HG02852 (cell line): Measurements from ENCODE around the gene PRADC1.

Experiments used
- ATAC-seq: cut with Tn5 transposase; IDR thresholded peaks from one replicate; pipeline ENCODE4 v1.9.1; 2021; ENCODE audit warnings: mild to moderate bottlenecking, moderate library complexity; ENCODE audit not compliant: unreplicated experiment

PRADC1 gene

DNA sequence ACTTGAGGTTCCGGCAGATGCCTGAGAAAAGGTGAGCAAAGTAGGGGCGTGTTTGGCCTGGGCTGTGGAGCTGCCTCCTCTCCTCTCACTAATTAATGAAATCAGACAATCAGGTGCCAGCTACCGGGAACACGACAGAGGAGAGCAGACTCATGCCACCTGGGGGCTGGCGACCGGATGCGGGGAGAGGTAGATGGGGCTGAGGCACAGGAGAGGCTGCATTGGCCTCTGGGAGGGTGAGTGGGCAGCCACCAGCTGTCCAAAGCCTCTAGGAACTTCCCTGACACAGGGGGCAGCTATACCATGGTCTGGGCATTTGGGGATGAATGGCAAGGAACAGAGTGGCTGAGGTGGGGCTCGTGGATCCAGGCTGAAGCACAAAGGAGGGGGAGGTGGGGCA is 26.2 kb upstream of the PRADC1 start:
- no peak for ATAC-seq

DNA sequence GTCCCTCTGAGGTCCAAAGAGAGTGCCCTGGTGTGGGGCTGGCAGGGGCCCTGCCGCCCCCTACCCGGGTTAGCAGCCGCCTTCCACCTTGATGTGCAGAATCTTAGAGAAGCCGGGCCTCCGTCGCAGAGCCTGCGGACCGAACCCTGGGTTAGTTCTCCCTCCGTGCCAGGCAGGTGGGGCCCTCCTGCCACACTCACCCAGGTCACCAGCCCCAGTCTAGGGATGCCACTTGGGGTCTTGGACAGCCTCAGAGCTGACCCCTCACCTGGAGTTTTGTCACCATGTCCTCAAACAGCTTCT is 25.8 kb upstream of the PRADC1 start:
- ATAC-seq = no peak

DNA sequence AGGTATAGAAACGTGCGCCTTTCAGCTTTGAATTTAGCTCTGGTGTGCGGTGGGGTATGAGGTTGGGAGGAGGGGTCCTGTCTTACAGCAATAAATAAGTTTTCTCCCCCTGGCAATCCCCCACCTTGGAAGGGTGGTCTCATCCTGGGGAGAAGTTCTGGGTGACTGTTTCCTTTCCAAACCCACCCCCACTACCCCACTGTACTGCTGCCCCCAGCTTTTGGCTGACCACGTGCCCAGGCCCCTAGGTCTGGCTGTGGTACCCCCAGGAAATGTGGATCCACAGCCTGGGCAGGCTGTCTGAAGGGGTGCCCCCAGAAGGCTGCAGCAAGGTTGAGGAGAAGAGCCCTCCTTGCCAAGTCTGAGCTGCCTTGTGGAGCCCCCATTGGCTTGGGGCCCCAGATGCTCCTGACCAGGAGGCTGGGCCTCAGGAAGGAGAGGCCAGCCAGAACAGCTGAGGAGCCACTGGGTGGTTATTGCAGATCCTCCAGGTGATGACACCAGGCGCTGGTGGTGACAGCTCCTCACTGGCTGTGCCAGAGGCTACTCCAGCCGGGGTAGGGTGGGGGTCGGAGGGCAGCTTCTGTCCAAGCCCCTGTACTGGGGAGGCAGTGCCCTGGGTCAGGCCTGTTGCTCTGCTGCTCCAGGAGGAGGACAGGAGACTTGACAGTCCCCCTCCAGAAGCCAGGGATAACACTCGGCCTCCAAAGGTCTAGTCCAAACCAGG is 25.3 kb upstream of the PRADC1 start:
- ATAC-seq = no peak

DNA sequence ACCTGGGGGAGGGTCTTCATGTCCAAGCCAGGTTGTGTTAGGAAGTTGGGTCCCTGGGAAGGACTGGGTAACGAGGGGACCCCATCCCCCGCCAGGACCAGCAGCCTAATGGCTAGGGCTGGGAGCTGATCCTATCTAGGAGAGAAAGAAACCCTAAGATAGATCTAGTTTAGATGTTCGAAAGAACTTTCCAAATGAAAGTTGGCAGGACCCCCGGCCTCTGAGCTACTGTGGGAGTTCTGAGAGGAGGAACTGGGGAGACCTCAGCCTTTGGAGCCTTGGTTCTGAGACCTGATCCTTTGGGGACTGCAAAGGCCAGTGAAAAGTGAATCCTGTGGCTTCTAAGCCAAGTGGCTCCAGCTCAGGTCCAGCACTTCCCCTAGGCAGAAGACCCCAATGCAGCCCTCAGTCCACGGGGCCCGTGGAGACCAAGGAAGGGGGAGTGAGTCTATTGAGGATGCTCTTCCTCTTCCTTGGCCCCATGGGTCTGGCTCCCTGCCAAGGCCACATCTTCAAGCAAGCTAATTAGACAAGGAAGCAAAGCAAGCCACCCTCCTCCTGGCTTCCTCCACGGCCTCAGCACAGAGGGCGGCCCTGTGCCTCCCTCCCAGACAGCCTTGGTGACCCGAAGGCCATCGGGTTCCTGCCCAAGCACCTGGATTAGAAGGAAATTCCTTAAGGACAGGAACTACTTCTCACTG is 24.5 kb upstream of the PRADC1 start:
- no peak for ATAC-seq

DNA sequence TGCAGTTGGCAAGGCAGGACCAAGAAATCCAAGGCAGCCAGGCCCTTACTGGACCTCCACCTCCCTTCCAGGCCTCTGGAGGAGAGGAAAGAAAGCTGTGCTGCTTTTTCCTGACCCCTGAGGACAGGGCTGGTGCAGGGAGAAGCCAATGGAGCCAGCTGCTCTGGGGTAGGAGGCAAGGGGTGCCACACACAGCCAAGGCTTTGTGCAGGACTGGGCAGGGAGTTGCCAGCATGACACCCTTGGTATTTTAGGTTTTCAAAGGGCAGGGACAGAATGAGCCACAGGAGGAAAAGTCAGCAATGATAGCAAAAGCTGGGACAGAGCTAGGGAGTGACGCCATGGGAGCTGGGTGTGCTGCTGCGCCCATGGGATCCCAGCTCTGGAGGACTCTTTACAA is 24.0 kb upstream of the PRADC1 start:
- no peak for ATAC-seq

DNA sequence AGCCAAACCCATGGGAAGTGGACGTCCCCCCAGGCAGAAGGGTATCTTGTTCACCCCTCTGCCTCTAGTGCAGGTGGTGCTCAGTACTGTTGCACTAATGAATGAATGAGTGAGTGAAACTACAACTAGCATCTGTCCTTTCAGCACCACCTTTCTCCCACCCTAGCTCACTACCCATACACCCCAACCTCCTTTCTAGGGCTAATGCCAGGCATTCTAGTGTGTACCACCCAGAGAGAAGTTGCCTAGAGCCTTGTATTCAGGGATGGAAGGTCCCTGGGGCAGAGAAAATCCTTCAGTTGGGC is 23.5 kb upstream of the PRADC1 start:
- ATAC-seq = no peak

DNA sequence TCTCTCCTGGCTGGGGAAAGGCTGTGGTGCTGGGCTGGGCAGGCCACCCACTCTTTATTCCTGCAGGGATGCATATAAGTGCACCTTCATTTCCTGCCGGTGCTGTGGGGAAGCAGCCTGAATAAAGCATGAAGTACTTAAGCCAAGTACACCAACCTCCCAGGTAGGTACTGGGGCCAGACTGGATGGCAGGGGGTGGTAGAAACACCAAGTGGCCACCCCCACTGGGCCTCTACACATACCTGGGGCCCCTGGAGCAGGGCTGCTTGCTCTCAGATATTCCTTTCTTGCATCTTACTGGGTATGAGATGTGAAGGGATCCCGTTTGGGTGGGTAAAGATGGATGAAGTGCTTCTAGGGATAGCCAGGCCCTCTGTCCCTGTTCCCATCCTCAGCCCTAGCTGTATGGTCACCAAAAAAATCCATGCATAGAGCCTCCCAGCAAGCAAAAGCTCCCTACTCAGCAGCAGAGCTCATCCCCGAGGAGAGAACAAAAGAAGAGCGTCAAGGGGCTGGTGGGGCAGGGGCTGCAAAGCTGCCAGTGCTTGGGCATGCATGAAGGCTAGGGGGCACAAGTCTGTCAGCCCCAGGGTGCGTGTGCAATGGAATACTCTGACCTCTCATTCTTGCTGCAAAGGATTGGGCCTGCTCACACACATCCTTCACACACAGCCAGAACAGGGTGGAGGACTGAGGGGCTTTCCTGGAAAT is 23.0 kb upstream of the PRADC1 start:
- no peak for ATAC-seq

DNA sequence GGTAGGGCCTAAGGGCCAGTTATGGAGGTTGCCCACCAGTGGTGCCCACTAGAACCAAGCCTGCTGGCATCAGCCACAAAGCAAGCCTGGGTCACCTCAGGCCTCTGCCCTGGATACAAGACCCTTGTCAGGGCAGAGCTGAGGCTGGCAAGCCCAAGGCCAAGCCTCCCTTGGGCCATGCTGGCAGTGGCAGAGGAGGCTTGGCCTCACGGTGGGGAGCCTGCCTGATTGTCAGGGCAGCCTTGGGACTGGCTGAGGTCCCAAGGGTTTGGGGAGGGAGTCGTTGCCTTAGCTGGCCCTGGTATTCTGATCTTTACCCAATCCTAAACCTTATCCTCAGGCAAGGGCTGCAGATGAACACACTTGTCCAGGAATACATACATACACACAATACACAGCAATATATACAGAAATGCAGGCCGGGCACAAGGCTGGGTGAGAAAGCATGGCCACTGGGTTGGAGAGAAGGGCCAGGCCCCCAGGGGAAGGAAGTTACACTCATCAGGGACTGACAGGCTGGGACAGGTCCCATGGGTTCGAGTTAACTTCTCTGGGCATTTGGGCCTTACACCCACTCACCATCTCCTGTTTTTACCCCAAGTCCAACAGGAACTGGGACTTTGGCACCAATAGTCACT is 22.1 kb upstream of the PRADC1 start:
- no peak for ATAC-seq

DNA sequence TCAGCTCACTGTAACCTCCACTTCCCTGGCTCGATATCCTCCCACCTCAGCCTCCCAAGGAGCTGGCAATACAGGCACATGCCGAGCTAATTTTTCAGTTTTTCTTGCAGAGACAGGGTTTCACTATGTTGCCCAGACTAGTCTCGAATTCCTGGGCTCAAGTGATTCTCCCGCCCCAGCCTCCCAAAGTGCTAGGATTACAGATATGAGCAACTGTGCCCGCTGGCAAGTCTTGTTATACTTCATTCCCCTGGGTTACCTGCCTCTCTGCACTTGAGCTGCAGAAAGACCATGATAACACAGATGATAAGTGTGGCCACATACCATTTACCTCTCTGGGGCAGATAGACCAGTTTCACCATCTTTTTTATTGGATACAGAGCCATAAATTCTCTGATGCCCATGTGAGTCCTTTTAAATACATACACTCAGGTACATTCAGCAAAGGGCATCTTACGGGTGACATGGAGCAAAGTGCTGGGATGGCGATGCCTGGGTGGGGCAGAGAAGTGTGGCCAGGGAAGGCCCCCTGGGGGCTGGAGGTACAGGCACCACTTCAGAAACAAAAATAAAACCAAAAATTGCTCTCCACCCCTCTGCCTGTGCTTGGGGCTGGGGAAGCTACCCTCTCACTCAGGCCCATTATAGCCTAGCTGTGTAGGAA is 21.4 kb upstream of the PRADC1 start:
- ATAC-seq = no peak

DNA sequence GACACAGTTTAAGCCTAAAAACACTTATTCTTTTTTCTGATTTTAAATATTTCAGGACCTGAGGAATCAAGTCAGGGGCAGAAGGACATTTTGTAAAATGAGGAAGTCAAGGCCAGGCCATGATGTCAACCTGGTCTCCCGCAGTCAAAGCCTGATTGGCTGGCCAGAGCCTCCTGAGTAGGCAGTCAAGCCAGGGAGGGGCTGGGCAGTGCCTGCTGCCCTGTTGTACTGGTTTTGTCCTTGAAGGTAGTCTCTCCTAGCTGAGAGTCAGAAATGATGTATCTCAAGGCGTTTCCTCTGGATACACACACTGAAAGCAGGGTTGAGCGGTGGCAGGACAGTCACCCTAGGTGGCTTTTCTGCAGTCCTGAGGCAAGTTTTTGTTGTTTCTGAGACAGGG is 20.9 kb upstream of the PRADC1 start:
- ATAC-seq = no peak

DNA sequence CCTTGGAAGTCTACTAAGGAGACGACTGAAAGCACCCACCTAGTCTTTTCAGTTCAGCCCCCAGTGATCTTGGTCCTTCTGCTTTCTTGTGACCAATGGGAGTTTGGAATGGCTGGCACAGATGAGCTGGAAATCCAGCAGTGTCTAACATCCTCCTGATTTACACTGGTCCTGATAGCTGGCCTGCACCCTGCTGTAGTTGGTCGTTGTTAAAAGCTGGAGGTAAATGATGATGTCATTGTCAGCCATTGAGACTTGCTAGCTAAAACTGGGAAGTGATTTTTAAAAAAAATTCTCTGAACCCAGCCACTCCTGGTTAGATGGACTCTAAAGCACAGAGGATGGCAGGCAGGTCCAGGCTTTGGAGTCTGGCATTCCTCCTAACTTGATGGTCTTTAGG is 20.4 kb upstream of the PRADC1 start:
- ATAC-seq = no peak

DNA sequence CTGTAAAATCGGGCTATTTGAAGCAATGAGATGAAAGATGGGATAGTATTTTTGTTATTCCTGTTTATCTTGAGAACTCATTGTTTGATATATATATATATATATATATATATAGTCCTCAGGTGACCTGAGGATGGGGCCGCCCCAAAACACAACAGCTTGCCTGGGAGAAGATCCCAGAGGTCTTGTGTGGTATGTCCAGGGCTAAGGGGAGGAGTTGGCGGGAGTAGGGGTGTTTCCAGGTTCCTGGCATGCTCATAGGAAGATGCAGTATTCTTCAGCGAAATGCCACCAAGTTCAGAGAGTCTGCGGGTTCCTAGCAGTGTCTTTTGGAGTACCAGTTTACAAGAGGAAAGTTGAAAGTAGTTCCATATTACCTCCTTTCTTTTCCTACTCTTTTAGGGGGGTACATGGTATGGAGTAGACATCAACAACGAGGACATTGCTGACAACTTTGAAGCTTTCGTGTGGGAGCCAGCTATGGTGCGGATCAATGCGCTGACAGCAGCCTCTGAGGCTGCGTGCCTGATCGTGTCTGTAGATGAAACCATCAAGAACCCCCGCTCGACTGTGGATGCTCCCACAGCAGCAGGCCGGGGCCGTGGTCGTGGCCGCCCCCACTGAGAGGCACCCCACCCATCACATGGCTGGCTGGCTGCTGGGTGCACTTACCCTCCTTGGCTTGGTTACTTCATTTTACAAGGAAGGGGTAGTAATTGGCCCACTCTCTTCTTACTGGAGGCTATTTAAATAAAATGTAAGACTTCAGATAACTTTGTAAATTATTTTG is 19.4 kb upstream of the PRADC1 start:
- no peak for ATAC-seq

DNA sequence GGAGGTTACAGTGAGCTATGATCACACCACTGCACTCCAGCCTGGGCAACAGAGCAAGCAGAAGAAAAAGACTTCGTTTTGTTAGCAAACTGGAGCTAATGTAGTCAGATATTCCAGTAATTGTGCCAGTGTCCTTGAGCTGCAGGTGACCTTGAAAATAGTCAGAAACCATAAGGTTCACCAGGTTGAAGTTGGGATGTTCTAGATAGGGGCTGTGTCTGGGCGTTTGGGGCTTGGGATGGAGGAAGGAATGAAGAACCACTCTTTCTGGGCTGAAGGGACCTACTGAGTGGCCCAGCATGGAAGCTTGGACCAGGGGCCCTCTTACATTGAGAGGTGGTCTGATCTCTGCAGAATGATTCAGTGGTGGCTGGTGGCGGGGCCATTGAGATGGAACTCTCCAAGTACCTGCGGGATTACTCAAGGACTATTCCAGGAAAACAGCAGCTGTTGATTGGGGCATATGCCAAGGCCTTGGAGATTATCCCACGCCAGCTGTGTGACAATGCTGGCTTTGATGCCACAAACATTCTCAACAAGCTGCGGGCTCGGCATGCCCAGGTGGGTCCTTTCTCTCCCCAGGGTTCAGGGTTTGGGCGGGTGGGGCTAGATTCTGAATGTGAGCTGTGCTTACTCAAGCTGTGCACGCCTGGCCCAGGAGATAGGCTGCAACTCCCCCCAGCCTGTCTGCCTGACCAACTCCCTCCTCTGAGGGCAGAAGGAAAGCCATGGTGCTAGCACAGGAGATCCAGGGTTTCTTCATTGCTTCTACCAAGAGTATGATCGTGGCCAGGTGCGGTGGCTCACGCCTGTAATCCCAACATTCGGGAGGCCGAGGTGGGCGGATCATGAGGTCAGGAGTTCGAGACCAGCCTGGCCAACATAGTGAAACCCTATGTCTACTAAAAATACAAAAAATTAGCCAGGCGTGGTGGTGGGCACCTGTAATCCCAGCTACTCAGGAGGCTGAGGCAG is 18.1 kb upstream of the PRADC1 start:
- ATAC-seq = no peak

DNA sequence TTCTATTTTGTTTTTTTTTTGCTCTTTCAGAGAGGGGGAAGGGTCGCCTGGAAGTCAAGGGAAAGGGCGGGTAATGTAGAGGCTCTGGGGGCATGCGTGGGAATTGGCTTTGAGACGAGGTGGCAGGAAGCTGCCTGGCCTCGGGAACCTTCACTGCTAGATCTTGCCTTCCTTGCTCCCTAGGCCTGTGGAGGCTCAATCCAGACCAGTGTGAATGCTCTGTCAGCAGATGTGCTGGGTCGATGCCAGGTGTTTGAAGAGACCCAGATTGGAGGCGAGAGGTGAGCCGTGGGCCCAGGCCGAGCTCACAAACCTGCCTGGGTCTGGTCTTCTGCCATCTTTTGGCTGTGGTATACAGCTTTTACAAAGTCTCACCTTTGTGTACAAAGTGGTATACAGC is 16.6 kb upstream of the PRADC1 start:
- no peak for ATAC-seq

DNA sequence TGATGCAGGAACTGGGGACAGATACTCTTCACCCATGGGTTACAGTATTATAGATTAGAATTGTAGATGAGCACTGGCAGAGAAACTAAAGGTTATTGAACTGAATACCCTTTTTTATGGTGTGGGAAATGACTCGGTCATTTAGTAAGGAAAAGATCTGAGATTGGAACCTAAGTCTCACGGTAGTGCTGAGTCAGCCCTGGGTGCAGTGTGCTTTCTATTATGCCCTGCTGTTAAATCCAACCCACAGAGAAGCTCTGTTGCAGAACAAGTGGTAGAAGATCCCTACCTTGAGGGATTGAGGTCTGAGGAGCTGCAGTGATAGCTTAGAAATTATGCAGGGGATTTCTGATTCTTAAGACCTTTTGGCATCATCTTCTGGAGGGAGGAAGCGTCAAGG is 13.8 kb upstream of the PRADC1 start:
- ATAC-seq = no peak

DNA sequence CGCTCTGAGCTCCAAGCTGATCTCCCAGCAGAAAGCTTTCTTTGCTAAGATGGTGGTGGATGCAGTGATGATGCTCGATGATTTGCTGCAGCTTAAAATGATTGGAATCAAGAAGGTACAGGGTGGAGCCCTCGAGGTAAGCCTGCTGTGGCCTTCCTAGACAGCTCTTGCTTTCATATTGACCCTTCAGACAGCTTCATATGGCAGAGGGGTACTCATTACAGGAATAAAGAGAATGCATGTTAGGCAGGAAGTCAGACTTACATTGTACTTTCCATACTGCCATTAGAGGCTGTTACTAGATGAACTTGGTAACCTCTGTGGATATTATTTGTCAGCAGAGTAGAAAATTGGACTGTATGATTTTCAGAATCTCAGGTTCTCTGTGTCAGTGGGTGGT is 11.5 kb upstream of the PRADC1 start:
- ATAC-seq = no peak

DNA sequence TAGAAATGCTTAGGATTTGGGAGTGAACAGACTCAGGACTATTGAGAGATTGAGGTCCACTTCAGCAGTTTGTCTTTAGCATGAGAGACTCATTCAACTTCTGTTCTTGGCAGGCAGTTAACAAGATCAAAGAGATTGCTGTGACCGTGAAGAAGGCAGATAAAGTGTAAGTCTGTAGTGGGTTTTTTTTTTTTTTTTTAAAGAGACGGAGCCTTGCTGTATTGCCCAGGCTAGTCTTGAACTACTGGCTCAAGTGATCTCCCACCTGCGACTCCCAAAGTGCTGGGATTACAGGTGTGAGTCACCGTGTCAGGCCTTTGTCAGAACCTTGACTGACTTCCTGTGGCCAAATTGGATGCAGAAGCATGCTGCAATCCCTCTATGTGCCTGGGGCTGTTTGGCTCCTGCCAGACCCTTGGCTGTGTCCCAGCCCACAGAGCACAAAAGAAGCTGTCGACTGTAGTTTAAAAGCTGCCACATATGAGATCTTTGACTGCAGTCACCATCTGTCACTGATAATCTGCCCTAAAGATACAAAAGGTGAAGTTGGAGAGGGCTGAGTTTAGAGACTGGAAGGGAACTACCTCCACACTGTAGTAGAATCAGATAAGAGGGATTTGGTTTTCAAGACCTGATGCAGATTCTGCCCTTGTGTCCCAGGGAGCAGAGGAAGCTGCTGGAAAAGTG is 11.0 kb upstream of the PRADC1 start:
- no peak for ATAC-seq

DNA sequence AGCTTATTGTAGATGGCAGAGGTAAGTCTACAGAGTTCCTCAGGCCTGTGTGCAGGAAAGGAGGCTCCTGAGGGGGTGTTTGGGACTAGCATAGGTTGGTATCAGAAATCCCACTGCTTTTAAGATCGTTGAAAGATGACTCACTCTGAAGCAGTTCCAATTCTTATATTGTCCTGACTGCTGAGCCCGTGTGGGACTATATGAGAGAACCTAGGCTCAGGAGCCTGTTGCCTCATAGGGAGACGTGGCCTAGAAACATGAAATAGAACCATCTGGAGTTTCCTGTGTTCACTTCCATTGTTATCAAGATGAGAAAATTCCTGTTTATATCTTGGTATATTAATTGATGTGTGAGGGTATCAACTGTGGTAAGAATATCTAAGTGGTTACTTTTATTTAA is 6.7 kb upstream of the PRADC1 start:
- no peak for ATAC-seq

DNA sequence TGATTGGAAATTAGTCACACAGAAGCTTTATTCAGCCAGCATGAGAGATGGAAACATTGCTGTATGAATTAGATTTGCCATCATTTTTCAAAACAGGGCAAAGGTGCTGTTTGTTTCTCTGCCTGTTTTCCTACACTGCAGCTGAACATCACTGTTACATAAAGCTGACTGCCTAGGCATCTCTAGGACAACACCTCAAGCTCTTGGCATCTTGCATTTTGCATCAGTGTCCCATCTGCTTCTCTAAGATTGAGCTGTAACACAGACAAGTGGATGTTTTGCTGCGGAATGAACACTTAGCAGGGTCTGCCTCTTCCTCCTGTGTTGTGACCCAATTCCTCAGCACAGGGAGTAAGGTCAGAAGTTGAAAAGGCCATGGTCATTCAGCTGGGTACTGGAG is 5.9 kb upstream of the PRADC1 start:
- no peak for ATAC-seq
